DOHH2 (cell line): ENCODE results near the gene COL8A1.

Source experiments
- EZH2phosphoT487 ChIP-seq: fragments of 200-600 bp; sonication (generic); IDR thresholded peaks from 2 replicates; pipeline ENCODE4 v1.6.1; 2017; ENCODE audit warnings: borderline replicate concordance, mild to moderate bottlenecking, antibody characterized with exemption, low read length, moderate library complexity, mixed read lengths
- TF ChIP-seq, protein P1 (sequence below): fragments of 200-600 bp; sonication (generic); IDR thresholded peaks from one replicate; pipeline ENCODE4 v1.5.1; 2014; ENCODE audit warnings: antibody characterized with exemption, mild to moderate bottlenecking, low read depth, low read length; ENCODE audit not compliant: poor library complexity, severe bottlenecking

DNA sequence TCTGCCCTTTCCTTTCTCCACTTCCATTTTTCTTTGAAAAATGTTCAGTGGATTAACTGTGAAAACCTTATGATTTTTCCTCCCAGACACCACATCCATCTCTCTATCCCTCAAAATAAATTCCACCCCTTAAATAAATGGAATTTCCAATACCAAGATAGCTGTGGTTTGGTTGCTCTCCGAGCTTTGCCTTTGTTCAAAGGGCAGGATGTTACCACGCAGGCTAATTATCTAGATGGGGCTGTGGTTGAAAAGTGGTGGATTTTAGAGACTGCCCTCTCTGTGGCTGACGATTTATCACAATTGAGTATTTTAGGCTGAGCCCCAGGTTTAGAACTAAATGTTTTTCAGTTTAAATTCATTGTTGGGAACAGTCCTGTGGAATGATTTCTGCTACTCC, 142.4 kb downstream of the COL8A1 start:
- TF ChIP-seq, protein P1, sequence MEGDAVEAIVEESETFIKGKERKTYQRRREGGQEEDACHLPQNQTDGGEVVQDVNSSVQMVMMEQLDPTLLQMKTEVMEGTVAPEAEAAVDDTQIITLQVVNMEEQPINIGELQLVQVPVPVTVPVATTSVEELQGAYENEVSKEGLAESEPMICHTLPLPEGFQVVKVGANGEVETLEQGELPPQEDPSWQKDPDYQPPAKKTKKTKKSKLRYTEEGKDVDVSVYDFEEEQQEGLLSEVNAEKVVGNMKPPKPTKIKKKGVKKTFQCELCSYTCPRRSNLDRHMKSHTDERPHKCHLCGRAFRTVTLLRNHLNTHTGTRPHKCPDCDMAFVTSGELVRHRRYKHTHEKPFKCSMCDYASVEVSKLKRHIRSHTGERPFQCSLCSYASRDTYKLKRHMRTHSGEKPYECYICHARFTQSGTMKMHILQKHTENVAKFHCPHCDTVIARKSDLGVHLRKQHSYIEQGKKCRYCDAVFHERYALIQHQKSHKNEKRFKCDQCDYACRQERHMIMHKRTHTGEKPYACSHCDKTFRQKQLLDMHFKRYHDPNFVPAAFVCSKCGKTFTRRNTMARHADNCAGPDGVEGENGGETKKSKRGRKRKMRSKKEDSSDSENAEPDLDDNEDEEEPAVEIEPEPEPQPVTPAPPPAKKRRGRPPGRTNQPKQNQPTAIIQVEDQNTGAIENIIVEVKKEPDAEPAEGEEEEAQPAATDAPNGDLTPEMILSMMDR, result no peak
- no peak for TF ChIP-seq EZH2phosphoT487
